ENCODE data around the gene RAB11B.
"Not testable (repeated sequence)": the region's sequence is repeated elsewhere in the genome, so short reads cannot be mapped to it uniquely, and the experiment has no call there.

RAB11B gene

DNA sequence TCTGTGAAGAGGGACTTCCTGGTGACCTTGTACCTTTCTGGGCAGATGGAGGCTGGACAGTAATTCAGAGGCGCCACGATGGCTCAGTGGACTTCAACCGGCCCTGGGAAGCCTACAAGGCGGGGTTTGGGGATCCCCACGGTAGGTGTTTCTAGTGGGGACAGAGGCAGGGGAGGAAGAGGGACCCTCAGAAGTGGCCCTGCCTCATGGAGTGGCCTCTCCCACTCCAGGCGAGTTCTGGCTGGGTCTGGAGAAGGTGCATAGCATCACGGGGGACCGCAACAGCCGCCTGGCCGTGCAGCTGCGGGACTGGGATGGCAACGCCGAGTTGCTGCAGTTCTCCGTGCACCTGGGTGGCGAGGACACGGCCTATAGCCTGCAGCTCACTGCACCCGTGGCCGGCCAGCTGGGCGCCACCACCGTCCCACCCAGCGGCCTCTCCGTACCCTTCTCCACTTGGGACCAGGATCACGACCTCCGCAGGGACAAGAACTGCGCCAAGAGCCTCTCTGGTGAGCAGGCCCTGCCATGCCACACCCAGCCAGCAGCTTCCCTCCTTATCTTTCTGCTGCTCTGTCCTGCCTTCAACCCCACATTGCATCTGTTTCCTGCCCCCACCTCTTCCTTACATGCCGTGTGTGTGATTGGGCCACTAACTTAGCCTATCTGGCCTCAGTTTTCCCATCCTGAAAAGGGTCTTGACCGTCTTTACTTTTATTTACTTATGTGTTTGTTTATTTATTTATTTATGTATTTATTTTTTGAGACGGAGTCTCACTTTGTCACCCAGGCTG lies 19.0 kb upstream of the RAB11B start:
- no peak for DNase-seq

DNA sequence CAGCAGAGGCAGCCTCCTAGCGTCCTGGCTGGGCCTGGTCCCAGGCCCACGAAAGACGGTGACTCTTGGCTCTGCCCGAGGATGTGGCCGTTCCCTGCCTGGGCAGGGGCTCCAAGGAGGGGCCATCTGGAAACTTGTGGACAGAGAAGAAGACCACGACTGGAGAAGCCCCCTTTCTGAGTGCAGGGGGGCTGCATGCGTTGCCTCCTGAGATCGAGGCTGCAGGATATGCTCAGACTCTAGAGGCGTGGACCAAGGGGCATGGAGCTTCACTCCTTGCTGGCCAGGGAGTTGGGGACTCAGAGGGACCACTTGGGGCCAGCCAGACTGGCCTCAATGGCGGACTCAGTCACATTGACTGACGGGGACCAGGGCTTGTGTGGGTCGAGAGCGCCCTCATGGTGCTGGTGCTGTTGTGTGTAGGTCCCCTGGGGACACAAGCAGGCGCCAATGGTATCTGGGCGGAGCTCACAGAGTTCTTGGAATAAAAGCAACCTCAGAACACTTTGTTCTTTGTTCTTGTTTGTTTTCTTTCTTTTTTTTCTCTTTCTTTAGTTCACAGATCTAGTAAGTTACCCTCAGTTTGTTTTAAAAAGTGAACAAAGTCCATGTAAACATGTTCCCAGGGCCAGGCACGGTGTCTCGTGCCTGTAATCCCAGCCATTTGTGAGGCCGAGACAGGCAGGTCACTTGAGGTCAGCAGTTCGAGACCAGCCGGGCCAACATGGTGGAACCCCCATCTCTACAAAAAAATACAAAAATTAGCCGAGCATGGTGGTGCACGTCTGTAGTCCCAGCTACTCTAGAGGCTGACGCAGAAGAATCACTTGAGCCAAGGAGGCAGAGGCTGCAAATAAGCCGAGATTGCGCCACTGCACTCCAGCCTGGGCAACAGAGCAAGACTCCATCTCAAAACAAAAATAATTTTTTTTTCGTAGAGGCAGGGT lies 16.0 kb upstream of the RAB11B start:
- DNase-seq = no peak

GRCh38 chr19:8375766-8376165 lies 14.4 kb upstream of the RAB11B start:
- not testable (repeated sequence) for DNase-seq

- not testable (repeated sequence) for DNase-seq
Measured at GRCh38 chr19:8376373-8376974, 13.7 kb upstream of the RAB11B start.

- no peak for DNase-seq
Measured at GRCh38 chr19:8377598-8377997, 12.6 kb upstream of the RAB11B start.

DNA sequence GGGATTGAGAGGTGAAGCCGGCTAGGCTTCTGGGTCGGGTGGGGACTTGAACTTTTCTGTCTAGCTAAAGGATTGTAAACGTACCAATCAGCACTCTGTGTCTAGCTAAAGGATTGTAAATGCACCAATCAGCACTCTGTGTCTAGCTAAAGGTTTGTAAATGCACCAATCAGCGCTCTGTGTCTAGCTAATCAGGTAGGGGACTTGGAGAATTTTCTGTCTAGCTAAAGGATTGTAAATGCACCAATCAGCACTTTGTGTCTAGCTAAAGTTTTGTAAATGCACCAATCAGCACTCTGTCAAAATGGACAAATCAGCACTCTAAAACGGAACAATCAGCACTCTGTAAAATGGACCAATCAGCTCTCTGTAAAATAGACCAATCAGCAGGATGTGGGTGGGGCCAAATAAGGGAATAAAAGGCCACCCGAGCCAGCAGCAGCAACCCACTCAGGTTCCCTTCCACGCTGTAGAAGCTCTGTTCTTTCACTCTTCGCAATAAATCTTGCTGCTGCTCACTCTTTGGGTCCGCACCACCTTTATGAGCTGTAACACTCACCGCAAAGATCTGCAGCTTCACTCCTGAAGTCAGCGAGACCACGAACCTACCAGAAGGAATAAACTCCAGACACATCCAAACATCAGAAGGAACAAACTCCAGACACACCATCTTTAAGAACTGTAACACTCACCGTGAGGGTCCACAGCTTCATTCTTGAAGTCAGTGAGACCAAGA lies 10.8 kb upstream of the RAB11B start:
- not testable (repeated sequence) for DNase-seq

GRCh38 chr19:8384569-8384968 lies 5.6 kb upstream of the RAB11B start:
- DNase-seq = not testable (repeated sequence)

DNA sequence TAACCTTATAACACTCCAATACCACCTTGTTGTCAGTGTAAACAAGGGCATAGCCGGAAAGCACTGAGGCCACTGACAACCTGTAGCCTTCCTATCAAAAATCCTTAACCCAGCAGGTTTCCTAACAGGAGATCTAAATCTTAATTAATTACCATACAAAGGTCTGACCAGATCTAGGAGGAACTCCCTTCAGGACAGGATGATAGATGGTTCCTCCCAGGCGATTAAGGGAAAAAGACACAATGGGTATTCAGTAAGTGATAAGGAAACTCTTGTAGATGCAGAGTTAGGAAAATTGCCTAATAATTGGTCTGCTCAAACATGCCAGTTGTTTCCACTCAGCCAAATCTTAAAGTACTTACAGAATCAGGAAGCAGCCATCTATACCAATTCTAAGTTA lies 5.1 kb upstream of the RAB11B start:
- not testable (repeated sequence) for DNase-seq

DNA sequence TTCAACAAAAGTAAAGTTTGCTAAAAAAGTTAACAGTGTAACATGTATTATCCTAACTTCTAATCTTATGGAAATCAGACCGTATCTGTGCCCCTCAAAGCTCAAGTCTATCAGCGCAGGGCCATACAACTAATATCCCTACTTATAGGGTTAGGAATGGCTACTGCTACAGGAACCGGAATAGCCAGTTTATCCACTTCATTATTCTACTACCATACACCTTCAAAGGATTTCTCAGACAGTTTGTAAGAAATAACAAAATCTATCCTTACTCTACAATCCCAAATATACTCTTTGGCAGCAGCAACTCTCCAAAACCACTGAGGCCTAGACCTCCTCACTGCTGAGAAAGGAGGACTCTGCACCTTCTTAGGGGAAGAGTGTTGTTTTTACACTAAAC lies 4.6 kb upstream of the RAB11B start:
- DNase-seq = not testable (repeated sequence)

GRCh38 chr19:8386419-8386818 lies 3.7 kb upstream of the RAB11B start:
- DNase-seq = not testable (repeated sequence)

- DNase-seq = no peak
Measured at GRCh38 chr19:8386990-8387389, 3.2 kb upstream of the RAB11B start.

GRCh38 chr19:8387688-8388611 lies 2.2 kb upstream of the RAB11B start:
- no peak for DNase-seq

DNA sequence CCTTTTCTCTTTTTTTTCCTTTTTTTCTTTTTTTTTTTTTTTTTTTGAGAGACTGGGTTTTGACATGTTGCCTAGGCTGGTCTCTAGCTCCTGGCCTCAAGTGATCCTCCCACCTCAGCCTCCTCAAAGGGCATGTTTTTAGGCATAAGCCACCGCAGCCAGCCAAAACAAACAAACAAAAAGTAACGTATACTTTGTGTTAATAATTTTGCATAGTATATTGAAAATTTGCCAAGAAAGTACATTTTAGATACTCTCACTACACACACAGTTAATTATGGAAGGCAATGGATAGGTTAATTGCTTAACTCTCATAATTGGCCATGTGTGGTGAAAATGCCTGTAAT lies 1.6 kb upstream of the RAB11B start:
- no peak for DNase-seq

GRCh38 chr19:8390617-8390981 lies 439 bp downstream of the RAB11B start:
- DNase-seq = peak; percentile 88

GRCh38 chr19:8391198-8392016 lies 1.2 kb downstream of the RAB11B start:
- DNase-seq = no peak

DNA sequence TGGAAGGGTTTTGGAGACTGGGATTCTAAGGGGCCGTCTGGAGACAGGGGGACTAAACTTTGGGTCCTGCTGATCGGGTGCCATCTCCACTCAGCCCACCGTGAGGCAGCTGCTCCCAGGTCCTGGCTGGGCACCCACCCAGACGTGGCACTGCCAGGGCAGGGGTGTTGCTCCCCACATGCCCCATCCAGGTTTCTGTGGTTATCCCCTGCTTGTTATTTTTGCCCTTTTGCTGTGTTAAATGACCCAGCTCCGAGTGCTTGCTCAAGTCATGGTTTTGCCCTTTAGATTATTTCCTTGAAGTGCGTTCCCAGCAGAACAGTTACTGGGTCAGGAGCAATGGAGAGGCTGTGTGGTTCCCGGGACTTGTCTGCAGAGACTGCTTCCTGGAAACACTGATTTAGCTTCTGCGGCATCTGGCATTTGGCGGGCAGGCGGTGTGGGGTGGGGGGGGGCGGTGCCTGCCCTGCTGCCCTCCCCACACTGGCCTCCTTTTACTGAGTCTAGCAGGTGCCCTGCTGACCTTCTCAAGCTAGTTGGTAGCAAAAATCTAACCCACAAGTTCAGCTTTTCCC lies 1.9 kb downstream of the RAB11B start:
- no peak for DNase-seq

DNA sequence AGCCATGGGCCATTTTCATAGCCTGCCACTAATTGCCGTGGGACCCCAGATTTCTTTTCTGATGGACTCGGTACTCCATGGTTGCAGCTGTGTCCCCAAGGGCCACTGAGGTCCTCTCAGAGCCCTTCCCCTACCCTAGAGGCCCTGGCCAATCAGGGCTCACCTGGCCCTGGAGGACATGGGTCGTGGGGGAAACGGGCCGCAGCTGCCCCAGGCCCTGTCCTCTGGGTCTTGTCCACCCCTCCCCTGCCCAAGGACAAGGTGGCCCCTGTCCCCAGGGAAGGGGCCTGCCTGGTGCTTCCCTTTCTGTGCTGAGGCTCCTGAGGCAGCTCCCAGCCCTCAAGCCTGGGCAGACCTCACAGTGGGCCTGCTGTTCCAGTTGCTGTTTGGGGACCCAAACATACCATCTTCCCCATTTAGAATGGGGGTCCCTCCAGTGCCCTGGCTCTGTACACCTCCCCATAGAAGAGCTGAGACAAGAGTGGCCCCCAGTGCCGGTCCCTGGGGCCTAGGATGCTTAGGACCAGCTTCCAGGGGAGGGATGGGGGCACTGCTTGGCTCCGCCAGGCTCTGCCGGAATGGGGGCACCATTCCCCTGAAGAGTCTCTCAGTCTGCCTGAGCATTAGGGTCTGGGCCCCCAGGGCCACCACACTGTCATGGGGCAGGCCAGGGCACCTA lies 3.2 kb downstream of the RAB11B start:
- DNase-seq = no peak

DNA sequence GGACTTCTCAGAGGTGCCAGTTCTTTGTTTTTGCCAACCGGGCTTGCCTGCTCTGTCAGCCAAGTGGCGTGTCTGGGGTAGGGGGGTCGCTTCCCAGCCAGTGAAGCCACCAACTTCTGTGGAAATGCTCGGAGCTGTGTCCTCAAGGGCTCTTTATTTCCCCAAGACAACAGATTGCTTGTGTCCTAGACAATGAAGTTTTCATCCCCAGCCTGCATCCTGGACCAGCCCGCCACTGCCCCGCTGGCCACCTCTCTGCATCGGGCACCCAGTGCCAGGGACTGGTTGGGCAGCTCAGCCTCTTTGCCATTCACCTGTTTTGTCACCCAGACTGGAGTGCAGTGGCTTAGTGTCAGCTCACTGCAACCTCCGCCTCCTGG lies 3.7 kb downstream of the RAB11B start:
- DNase-seq = no peak

DNA sequence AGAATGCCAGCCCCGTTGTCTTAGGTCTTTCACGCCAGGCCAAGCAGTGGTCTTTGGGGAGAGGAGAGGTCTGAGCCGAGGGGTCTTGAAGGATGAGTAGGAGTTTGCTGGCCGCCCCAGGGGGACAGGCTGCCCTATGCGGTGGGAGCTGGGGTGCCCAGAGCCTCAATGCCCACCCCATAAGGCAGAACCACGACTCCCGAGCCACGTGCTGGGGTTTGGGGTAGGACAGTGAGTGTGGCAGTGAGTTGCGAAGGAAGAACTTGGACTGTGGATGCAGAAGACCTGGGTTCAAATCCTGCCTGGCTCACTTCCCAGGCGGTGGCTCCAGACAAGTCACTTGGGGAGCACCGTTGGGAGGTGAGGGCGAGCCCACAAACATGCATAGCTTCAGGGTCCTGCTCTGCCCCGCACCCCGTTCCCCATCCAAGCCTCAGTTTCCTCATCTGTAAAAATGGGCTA lies 5.5 kb downstream of the RAB11B start:
- DNase-seq = no peak

GRCh38 chr19:8396185-8396562 lies 6.0 kb downstream of the RAB11B start:
- DNase-seq = no peak

Measured in HCEC 1CT (cell line).